Head of caudate nucleus (tissue), 42 donors: ENCODE measurements around the gene GNG8.
"Not testable (repeated sequence)": the region's sequence is repeated elsewhere in the genome, so short reads cannot be mapped to it uniquely, and the experiment has no call there.

Source experiments
- DNase-seq, 42 donors: peaks; one replicate each; pipeline versions ENCODE4 v3.0.0 to v3.0.0-alpha.2; 2020 to 2021; ENCODE audit warnings: mixed read lengths in 7 of 42
- intact Hi-C: fragments of 100-400 bp; cut with DNase I; formaldehyde crosslinking; loops from one replicate; pipeline ENCODE4 v1.15.0; 2022

Gene GNG8

DNA sequence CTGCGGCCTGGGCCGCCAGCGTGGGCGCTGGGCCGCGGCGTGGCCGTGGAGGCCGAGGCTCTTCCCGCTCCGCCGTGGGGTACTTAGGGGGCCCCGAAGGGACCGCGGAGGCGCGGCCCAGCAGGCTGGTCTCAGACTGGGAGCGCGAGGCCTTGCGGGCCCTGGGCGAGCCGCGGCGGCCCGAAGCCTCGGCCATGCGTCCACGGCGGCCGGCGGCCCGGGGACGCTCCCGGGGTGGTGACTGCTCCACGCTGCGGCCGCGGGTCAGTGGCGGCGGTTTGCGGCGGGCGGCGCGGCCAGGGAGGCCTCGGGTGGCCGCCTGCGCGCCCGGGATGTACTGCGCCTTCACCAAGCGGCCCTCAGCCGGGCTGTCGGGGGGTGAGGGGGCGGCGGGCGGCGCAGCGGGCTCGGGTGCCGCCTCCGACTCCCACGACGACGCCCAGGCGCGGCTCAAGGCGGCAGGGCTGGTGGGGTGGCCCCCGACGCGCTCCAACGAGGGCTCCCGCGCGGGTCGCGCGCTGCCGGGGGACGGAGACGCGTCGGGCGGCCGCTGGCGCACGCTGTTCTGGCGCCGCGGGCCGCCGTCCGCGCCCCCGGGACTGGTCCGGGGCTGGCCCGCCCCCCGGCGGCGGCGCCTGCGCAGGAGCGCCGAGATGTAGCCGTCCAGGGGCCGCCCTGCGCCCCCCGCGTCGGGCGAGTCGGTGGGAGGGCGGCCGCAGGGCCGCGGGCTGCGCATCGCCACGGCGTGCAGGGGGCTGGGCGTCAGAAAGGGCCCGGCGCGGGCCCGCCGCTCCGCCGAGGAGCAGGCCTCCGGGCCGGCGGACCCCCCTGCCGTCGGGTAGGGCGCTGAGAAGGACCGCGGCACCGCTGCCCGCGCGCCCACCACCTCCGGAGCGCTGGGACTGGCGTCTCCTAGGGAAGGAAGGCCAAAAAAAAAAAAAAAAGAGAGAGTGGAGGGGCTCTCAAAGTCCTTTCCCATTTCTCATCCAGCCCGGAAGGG lies 13.3 kb upstream of the GNG8 start:
- DNase-seq: no peak
- intact Hi-C loops: no loop called here

DNA sequence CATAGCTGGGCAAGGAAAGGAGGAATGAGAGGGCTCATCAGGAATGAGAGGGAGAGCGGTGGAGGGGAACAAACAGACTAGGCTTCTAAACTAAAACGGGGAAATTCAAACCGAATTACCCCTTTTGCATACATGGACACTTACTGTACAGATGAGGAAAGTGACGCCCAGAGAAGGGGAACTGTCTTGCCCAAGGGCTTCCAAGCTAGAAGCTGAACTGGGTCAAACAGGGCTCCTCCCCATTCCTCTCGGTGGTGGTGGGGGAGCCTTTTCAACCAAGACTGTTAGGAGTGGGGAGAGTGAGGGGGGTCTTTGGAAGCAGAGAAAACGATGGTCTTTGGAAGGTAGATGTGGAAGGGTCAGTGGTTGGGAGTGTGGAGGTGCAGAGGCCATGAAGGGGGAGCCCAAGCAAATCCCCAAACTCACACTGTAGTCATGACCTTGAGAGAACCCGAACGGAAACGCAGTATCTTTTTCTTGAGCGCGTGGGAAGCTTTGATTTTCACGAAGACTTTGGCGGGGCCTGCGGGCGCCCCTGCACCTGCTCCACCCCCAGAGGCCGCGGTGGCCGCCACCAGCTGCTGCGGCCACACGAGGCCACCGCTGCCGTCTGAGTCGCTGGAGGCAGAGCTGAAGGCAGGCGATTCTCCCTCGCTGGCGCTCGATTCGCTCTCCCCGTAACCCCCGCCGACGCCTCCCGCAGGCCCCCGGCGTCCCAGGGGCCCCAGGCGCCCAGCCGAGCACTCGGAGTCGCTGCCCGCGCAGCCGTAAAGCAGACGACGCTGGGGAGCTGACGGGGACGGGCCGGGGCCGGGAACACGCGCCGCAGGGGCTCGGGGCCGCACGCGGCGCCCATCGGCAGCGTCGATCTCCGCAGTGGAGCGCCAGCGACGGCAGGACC lies 12.3 kb upstream of the GNG8 start:
- intact Hi-C loops: no loop called here
- DNase-seq: peak in 1 of 42 donors; percentile 8

DNA sequence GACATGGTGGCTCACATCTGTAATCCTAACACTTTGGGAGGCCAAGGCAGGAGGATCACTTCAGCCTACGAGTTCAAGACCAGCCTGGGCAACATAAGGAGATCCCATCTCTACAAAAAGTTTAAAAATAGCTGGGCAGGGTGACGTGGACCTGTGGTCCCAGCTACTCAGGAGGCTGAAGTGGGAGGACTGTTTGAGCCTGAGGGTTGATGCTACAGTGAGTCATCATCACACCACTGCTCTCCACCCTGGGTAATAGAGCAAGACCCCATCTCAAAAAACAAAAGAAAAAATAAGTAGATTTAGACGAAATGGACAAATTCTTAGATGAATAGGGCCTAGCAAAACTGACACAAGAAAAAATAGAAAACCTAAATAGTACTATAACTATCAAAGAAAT lies 10.4 kb upstream of the GNG8 start:
- no peak for DNase-seq
- intact Hi-C loops: no loop called here

DNA sequence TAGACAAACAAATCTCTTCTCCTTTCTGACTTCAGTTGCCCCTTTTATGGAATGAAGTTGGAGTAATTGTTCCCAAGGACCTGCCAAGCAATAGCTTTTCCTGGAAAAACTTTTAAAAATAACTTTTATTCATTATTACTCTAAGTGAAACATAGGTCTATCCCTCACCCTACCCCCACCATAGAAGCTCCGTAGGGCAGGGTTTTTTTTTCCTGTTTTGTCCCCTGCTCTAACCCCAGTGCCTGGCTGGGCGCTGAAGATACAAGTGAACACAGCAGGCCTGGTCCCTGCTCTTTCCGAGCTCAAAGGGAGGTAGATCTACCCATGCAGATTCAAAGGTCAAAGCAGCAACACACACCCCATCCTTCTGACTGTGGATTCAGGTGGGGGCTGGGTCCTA lies 8.7 kb upstream of the GNG8 start:
- intact Hi-C loops: no loop called here
- no peak for DNase-seq

DNA sequence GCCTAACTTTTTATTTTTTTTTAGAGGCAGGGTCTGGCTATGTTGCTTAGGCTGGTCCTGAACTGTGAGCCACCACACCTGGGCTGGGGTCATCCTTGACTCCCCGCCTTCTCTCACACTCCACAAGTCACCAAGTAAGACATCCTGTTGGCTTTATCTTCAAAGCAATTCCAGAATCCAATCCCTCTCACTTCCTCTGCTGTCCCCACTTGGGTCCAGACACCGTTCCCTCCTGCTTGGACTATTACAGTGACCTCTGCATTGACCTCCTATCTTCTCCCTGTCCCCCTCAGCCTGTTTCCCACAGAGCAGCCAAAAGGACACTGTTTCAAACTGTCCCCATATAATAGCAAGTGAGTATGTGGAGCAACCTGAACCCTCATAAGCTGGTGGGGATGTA lies 4.7 kb upstream of the GNG8 start:
- intact Hi-C loops: no loop called here
- no peak for DNase-seq

DNA sequence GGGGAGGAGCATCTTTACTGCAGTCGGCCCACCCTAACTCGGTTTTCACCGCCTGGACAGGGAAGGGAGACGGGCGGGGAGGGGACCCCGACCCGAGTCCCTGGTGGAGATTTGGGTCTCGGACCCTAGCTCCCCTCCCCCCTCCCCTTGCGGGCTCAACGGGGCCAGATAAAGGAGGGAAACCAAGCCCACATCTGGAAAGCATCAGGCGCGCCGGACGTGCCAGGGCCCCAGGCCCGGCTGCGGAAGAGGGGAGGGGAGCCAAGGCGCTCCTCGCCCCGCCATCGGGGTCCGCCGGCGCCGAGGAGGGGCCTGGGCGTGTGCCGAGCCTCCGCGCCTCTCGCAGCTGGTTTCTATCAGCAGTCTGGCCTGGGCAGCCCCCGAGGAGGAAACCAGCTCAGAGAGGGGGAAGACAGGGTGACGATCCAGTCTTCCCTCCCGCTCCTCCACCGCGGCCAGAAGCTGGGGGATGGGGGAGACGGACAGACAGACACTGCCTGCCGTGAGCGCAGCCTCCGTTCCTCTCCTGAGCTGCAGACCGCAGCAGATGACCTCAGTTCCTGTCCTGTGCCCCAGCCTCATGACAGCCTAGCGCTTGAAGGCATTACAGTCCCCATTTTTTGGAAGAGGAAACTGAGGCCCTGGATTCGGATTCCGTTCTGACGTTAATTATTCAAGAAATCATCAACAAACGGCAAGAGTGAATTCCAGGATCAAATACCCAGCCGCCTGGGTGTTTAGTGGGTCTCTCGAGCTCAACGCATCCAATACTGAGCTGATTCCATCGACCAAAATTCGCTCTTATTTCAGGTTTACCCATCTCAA lies 3.6 kb upstream of the GNG8 start:
- peak in 18 of 42 donors; percentile 16 to 64 (median 32) for DNase-seq
- intact Hi-C loops: no loop called here

DNA sequence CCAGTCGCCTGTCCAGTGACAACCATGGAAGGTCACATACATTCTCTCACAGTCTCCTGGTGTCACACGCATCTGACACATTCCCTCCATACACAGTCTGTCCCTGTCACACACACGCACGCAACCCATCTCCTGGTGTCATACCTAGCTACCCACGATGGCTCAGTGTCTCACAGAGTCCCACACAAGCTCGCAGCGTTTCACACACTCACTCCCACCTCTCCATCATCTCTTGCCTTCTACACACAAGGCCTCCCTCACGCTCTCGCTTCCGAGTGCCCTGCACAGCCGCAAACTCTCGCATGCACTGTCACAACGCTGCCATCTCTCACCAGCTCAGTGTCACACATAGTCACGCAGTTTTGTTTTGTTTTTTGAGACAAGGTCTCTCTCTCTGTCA lies 1.2 kb upstream of the GNG8 start:
- intact Hi-C loops: no loop called here
- peak in 36 of 42 donors; percentile 29 to 86 (median 56) for DNase-seq

DNA sequence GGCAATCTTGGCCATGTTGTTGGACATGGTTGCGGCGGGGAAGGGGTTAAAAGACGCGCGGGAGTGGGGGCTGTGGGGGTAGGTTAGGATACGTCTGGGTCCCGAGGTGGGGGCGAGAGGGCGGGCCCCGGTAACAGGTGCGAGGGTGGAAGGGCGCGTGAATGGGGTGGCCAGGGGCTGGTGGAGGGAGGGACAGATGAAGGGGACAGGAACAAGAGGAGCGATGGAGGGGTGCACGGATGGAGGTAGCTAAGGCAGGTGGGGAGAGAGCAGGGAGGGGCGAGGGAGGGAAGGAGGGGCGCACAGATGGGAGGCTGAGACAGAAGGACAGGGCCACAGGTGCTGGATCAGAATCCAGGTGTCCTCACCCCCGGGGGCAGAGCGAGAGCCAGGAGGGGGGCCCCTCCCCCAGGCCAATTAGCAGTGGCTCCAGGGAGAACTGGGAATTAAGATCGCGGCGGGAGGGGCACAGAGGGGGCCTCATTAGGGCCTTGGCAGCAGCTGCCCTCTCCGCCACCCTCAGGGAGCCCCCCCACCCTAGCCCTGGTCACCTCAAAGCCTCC lies 1.3 kb downstream of the GNG8 start:
- intact Hi-C loops: no loop called here
- no peak for DNase-seq

DNA sequence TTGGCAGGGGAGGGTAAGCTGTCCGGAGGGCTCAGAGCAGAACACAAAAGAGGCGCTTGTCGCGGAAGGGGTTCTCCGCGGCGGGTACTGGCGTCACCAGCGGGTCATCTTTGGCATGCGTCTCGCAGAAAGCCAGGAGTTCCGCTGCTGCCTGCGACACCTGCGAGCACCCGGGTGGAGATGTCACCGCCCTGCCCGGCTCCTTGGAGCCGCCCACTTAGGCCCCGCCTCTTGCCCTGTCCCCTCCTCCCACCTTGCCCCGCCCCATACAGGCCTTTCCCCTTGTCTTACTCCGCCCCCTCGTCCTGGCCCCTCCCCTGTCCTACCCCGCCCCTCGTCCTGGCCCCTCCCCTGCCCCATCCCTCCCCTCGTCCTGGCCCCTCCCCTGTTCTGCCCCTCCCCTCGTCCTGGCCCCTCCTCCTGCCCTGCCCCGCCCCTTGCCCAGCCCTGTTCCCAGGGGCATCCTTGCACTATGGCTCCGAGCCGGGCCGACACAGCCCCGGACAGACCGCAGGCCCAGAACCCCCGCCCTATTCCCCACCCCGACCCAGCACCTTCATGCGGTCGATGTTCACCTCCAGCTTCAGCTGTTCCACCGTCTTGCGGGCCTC lies 1.9 kb downstream of the GNG8 start:
- peak; percentile 62 to 95 (median 84) for DNase-seq
- intact Hi-C loops: no loop called here

DNA sequence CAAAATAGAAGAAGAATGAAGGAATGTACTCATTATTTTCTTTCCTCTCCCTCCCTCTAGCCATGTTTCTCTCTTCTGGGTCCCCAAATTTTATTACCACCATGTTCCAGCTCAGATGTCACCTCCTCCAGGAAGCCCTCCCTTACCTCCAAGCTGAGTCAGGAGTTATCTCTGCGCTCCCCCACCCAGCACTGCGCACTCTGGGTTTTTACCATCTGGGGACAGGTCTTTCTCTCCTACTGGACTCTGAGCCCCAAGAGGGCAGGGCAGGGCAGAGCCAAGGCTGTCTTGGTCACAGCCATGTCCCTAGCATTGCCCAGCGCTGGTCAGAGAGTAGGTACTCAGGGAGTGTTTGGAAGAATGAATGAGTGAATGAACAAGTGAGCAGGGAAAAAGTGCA lies 2.9 kb downstream of the GNG8 start:
- DNase-seq: no peak
- intact Hi-C loops: no loop called here

DNA sequence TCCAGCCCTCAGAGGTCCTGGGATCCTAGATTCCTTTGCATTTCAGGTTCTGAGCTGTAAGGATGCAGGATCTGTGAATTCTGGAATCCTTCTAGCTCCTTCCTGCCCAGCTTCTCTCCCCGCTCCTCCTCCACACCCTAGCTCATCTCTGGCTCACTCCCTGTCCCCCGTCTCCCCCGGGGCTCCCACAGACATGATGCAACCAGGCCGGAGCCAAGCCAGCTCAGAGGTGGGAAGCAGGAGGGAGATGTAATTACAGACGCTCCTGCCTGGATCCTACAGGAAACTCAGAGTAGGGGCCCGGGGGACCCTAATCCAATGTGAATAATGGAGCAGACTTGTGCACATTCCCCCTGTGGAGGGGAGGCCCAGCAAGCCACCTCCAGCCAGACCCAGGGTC lies 4.5 kb downstream of the GNG8 start:
- no peak for DNase-seq
- intact Hi-C loops: no loop called here

DNA sequence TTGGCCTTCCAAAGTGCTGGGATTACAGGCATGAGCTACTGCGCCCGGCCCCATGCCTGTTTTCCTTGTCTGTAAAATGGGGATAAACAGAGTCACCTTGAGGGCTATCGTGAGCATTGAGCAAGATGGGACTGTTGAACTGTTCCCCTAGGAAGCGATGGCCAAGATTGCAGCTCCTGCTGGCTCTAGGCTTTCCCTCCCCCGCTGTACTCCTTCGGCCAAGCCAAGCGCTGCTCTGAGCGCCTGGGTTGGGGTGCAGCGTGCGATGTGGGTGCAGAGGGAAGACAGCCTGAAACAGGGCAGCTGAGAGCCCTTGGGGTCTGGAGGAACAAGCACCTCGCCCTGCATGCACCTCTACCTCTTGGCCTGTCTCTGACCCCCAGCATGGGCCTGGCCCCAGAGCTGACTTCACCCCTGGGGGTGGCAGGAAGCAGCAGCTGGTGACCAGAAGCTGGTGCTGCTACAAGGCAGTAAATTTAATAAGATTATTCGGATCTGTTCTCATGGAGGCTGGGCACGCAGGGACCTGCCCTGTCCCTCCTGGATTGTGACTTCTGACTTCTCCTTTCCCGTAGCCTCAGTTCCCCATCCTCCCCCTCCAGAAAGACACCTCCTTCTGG lies 5.3 kb downstream of the GNG8 start:
- intact Hi-C loops: no loop called here
- no peak for DNase-seq

DNA sequence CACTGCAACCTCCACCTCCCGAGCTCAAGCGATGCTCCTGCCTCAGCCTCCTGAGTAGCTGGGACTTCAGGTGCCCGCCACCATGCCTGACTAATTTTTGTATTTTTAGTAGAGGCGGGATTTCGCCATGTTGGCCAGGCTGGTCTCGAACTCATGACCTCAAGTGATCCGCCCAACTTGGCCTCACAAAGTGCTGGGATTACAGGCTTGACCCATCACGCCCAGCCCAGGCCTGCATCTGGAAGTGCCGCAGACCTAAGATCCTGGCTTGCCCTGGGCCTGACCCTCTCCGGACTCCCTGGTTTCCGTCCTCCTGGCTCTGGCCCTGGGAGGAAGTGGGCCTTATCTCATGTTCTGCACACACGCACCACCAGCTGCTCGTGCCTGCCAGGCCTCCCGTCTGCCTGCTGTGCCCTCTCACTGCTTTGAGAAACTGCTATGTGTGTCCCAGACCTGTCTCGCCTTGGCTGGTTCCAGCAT lies 6.4 kb downstream of the GNG8 start:
- DNase-seq: no peak
- intact Hi-C loops: no loop called here

DNA sequence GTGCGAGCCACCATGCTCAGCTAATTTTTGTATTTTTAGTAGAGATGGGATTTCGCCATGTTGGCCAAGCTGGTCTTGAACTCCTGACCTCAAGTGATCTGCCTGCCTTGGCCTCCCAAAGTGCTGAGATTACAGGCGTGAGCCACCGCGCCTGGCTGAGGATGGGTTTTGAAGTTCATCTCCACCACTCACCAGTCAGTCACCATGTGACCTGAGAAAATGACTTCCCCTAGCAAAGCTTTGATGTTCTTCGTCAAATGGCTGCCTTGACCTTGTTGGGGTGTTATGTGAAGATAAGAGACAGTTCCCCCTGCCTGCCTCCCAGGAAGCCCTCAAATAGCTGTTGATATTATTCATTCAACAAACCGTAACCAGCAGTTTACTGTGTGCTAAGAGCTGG lies 7.0 kb downstream of the GNG8 start:
- DNase-seq, intact Hi-C loops: not testable (repeated sequence)

DNA sequence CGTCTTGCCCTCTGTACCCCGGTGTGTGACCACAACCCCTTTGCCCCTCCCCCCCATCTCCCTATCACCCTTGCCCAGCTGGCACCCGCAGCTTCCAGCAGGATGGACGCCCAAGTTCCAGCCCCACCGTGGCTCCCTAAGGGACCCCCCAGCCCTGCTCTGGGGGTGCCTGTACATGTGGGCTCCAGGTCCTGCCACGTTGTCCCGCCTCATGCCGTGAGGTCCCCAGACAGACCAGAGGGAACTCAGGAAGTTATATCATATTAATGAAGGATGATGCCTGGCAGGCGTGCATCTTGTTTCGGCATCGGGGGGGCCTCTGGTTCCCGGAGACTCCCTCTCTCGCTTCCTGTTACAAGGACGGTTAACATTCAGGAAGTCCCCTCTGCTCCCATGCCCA lies 9.6 kb downstream of the GNG8 start:
- no peak for DNase-seq
- intact Hi-C loops: no loop called here

DNA sequence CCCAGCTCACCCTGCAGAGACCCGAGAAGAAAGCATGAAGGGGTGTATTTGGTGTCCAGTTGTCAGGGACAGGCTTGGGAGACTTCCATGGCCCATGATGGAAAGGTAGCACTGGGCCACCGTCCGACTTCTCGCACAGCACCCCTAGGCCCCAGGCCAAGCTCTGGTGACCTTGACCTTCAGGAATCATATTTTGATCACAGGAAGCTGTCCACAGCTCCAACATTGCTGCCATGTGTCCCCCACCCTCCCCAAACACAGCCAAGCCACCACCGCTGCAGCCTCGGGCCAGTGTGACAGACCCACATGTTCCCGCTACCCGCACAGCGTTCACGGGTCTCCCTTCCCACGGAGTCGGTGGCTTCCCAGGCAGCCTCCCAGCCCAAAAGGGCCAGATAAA lies 10.3 kb downstream of the GNG8 start:
- intact Hi-C loops: no loop called here
- no peak for DNase-seq

DNA sequence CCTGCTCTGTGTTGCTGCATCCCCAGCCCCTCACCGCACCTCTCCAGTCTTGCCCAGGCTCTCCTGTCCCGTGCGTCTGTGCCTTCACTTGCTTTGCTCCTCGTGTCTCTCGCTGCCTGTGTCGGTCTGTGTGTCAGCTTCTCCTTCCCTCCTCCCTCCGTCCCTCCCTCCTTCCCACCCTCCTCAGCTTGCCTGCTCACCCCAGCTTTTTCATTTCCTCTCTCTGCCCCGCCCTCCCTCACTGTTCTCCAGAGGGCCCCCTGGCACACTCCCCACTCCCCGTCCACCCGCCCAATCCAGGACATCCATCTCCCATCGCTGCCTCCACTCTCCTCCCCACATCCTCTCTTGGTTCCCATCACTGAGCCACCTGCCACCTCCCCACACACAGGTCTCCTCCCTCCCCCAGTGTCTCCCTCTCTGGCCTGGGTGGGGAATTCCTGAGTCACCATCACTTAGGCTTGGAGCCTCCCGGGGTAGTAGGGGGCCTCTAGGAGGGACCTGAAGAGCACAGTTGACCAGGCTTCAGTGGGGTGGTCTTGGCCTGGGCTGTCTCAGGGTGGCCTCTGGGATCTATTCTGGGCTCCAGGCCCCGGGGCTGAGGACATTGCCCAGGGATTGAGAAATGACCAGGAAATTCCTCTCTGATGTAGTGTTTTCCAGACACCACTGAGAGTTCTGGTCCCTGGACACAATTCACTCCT lies 10.9 kb downstream of the GNG8 start, which contains the start of gene PTGIR:
Gene PTGIR (minus strand): TSS at position 132 of the 704 bp plus-strand sequence. CDS start 864 bp downstream, outside the sequence.
- no peak for DNase-seq
- intact Hi-C loops: no loop called here
